NT2/D1 (cell line): ENCODE data around the gene PGPEP1.

ENCODE experiments used
- DNase-seq: peaks from one replicate; pipeline ENCODE4 v3.0.0-alpha.2; 2011; ENCODE audit warnings: low read depth, low spot score
- H3K27me3 ChIP-seq: 2 replicates; pipeline ENCODE4 v1.6.0; 2011; ENCODE audit warnings: mild to moderate bottlenecking; ENCODE audit not compliant: insufficient read length, insufficient read depth
- H3K36me3 ChIP-seq: 2 replicates; pipeline ENCODE4 v1.6.1; 2011; ENCODE audit warnings: mild to moderate bottlenecking, low read length, mixed read lengths; ENCODE audit not compliant: insufficient read depth, insufficient read length
- H3K4me1 ChIP-seq: 2 replicates; pipeline ENCODE4 v1.5.1; 2011; ENCODE audit not compliant: insufficient read depth, insufficient read length
- H3K4me3 ChIP-seq: 2 replicates; pipeline ENCODE4 v1.5.1; 2011; ENCODE audit warnings: low read depth; ENCODE audit not compliant: insufficient read length
- H3K9ac ChIP-seq: 2 replicates; pipeline ENCODE4 v1.6.0; 2011; ENCODE audit warnings: low read depth; ENCODE audit not compliant: insufficient read length
- H3K9me3 ChIP-seq: 2 replicates; pipeline ENCODE4 v1.5.1; 2011; ENCODE audit warnings: mild to moderate bottlenecking, low read length; ENCODE audit not compliant: insufficient read depth
- SUZ12 ChIP-seq: IDR thresholded peaks from 2 replicates; pipeline ENCODE4 v1.6.1; 2011; ENCODE audit not compliant: insufficient read length, insufficient read depth; ENCODE audit errors: extremely low read depth
- YY1 ChIP-seq: IDR thresholded peaks from 2 replicates; pipeline ENCODE4 v1.6.1; 2011; ENCODE audit not compliant: insufficient read length, insufficient read depth
- ZNF274 ChIP-seq: IDR thresholded peaks from 2 replicates; pipeline ENCODE4 v1.6.1; 2011; ENCODE audit warnings: mild to moderate bottlenecking, low read depth, low read length

Gene PGPEP1

GRCh38 chr19:18418483-18419194 is 78.2 kb downstream of the PGPEP1 start:
- peaks cover 56% of the 10 kb centered on the region for H3K27me3 ChIP-seq
- DNase-seq: no peak
- H3K4me1 ChIP-seq: peaks cover 47% of the 10 kb centered on the region
- H3K9ac ChIP-seq: peak overlapping the region; percentile 80
- H3K9me3 ChIP-seq: no peaks in the 10 kb centered on the region
- peak overlapping the region; percentile 44 for H3K4me3 ChIP-seq
- H3K36me3 ChIP-seq: no peaks in the 10 kb centered on the region
- TF ChIP-seq ZNF274: no peak
- no peak for TF ChIP-seq SUZ12
- TF ChIP-seq YY1: no peak

GRCh38 chr19:18419195-18419698 is 78.8 kb downstream of the PGPEP1 start, which contains the start of gene SSBP4:
Gene SSBP4 (plus strand): TSS chr19:18419398. CDS start chr19:18419649, 251 bp downstream.
- Histone ChIP-seq H3K9me3 (no peaks in the 10 kb centered on the region), H3K36me3 (no peaks in the 10 kb centered on the region), H3K4me1 (peaks cover 53% of the 10 kb centered on the region), H3K9ac (peak within 1 kb of the TSS; percentile 83), H3K4me3 (peak within 1 kb of the TSS; percentile 70), H3K27me3 (peaks cover 53% of the 10 kb centered on the region)
- TF ChIP-seq YY1 (no peak), ZNF274 (no peak), SUZ12 (no peak)
- no peak for DNase-seq
